Activated CD8-positive, alpha-beta memory T cell treated with anti-CD3 and anti-CD28 coated beads, Interleukin-2, amount 50 U/mL, for 1 hour (primary cell): Measurements from ENCODE around the gene TAS2R3.
A peak's percentile ranks its signal among the peaks of the same experiment; 100 is the strongest.
"Not testable (repeated sequence)": the region's sequence is repeated elsewhere in the genome, so short reads cannot be mapped to it uniquely, and the experiment has no call there.

ENCODE experiments used
- DNase-seq: peaks from one replicate; pipeline ENCODE4 v3.0.0-alpha.2; 2020; ENCODE audit errors: extremely low read depth

TAS2R3 gene, protein sequence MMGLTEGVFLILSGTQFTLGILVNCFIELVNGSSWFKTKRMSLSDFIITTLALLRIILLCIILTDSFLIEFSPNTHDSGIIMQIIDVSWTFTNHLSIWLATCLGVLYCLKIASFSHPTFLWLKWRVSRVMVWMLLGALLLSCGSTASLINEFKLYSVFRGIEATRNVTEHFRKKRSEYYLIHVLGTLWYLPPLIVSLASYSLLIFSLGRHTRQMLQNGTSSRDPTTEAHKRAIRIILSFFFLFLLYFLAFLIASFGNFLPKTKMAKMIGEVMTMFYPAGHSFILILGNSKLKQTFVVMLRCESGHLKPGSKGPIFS

DNA sequence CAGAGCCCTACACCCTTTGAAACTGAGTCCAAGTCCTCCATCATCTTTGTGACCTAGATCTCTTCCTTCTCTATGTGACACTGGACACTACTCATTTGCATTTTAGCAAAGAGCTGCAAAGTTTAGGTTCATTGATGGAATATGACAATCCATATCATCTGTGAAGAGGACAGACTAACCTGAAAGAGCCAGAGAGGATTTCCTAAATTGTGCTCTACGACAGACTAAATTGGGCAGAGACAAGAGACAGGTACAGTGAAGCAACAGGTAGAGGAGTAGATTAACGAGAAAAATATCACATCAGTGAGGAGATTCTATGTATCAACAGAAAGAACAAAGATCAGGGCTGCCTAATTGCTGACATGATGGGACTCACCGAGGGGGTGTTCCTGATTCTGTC is at the start of gene TAS2R3:
TSS of gene TAS2R3 (plus strand) at position 301 of the 400 bp plus-strand sequence. CDS start at position 363, 62 bp downstream.
- no peak for DNase-seq

DNA sequence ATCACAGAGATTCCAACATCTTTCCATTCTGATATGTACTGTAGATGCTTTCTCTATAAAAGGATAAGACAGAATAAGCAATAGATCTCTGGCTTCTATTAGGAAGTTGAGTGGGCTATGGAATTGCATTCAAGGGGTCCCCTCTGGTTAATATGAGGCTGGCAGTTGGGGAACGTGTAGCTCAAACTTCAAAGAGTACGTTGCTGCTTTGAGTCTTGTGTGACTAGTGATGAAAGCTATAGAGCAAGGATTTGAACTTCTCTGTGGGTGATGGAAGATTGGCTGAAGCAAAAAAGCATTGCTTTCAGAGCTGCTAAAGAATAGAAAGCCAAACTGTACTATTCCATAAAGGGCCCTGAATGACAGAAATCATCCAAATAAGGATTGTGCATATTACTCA is 49.3 kb upstream of the TAS2R3 start:
- no peak for DNase-seq

DNA sequence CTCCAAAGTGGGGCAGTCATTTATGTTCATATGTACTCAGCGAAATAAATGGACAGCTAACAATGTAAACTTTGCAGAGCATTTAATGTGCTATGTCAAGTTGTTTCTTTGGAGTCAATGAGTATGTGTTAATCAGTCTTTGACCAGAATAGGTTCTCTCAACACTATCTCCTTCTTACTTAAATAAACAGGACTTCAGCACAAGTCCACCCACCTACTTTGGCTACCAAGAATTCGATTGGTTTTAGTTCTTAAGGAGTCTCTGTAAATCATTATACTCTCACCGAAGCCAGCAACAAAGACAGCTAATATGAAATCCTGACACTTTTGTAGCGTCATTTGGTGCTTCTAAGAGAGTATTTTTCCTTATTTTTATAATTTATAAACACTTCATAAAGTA is 48.9 kb upstream of the TAS2R3 start:
- no peak for DNase-seq

DNA sequence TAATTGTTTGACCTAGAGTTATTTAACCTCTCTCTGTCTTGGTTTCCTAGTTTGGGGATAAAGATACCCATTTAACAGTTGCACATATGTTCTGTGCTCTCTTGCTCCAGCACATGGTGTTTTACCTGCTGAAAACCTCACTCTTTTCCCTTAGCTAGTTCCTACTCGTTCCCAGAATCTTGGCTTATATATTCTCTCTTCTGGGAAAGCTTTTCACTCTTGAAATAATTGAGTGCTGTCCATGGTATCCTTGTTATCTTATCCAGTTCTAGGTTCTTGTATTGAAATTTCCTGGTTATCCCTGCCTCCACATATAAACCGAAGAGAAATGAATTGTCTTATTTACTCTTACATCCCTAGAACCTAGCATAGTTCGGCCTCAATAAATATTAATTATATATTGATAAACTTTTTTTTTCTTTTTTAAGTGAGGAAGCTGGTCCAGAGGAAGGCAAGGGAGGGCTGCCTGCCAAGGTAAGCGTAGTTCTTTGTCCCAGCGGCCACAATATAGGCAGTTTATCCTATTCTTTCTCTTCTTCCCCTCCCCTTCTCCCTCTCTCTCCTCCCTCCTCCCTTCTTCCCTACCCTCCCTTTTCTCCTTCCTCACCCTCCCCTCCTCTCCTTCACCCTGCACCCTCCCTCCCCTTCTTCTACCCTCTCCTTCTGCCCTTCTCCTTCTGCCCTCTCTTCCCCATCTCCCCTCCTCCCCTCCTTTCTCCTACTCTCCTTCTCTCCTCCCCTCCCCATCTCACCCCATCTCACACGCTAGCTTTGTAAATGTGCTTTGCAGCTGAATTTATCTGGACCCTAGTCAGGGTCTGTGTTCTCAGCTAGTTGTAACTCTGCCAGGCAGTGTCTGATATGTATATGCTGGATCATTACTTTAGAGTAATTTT is 47.9 kb upstream of the TAS2R3 start:
- DNase-seq: no peak

DNA sequence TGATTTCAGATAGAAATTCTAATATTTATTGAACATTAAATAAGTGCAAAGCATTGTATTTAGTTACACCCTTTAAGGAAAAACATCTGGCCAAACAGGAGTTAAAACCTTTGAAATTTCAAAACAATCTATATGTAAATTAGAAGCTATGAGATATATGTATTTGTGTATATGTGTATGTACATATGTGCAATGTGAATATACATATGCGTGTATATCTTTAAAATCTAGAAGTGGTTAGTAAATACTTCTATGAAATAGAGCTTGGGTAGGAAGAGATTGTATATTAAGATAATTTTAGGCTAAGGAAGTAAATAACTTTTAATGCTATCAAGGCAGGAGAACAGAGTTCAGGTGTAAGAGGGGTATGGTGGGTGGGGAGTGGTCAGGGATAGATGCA is 46.4 kb upstream of the TAS2R3 start:
- no peak for DNase-seq

DNA sequence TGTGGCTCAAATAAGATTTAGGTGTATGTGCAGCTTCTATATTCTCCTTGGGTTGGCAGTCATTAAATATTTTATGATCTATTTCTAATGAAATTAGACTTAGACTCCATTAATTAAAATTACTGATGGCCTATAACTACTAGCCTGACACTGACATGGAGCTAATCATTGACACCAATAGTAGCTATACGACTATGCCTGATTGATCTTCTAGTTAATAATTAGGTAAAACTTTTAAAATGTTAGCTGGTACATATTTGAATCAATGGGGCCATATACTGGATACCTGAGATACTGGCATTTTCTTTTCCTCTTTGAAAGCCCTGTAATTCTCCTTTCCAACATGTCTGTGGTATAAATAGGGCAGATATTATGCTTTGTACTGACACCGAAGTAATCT is 41.4 kb upstream of the TAS2R3 start:
- no peak for DNase-seq

DNA sequence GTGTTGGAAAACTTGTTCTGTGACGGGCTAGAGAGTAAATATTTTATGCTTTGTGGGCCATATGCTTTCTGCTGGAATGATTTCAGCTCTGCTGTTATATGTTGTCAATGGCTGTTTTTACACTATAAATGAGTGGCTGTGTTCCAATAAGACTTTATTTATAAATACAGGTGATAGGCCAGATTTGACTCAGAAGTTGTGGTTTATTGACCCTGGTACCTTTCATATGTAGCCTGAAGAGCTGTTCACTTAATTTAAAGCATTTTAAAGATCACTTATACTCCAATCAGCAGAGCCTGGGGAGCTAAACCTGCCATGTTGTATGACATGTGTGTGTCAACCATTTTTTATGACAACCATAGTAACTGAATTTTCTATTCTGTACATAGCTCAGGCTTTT is 34.9 kb upstream of the TAS2R3 start:
- no peak for DNase-seq

DNA sequence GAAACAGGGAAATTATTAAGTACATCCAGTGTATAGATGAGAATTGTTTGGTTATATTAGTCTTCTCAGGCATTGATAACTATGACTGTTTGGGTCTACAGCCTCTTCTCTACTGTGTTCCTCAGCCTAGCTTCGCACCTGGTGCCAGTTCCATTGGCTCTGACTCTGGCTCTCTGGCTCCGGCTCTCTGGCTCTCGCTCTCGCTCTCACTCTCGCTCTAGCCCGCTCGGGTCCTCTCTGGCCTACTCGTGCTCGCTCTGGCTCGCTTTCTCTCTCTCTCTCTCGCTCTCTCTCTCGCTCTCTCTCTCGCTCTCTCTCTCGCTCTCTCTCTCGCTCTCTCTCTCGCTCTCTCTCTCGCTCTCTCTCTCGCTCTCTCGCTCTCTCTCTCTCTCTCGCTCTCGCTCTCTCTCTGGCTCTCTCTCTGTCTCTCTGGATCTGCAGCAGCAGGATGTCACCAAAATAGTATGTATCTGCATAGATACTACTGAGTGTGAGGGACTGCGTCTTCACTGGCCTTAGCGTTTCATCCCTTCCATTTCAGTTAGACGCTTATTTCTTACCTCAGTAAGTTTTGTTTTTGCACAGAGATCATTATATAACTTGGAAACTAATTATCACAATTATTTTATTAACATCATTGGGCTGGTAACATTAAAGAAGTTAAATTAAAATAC is 32.3 kb upstream of the TAS2R3 start:
- no peak for DNase-seq

DNA sequence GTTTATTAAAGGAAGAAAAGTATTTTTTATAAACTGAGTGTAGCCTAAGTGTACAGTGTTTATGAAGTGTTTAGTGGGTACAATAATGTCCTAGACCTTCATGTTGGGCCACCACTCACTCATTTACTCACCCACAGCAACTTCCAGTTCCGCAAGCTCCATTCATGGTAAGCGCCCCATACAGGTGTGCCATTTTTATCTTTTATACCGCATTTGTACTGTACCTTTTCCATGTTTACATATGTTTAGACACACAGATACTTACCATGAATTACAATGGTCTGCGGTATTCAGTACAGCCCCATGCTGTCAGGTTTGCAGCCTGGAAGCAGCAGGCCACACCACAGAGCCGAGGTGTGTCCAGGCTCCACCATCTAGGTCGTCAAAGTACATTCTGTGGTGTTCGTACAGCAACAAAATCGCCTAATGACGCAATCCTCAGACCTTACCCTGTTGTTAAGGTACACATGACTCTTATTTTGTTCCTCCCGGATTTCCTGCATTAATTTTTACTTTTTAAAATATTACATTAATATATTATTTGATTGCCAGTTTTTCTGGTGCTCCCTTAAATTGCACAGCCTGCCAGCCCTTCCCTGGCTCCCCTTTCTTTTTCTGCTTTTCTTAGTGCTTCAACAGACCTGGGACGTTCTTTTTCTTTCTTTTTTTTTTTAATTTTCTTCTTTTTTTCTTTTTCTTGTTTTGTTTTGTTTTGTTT is 26.6 kb upstream of the TAS2R3 start:
- DNase-seq: peak; percentile 20

DNA sequence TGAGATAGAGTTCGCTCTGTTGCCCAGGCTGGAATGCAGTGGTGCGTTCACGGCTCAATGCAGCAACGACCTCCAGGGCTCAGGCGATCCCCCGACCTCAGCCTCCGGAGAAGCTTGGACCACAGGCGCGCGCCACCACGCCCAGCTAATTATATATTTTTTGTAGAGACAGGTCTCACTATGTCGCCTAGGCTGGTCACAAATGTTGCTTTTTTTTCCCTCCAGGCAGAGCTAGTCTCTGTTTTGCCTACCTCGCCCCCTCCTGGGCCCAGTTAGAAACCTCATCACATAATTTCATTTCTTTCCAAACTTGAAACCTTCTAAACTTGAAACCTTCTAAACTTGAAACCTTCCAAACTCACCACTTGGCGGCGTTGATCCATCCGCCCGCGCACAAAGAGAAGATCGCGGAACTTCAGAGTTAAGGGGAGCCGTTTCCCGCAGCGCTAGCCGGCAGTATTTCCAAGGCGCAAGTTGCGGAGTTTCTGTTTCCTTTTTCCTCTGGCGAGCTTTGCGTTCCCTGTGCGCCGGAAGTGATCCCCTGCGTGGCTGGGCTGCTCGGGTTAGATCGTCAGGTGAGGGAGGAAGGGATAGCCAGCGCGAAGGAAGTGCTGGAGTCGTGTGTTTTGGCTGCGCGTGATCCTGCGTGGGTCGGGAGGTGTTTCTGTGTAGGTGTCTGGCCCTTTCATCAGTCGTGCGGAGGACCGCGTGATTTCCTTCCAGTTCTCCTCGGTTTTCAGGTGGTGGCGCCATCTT is 25.9 kb upstream of the TAS2R3 start, which contains the start of gene SSBP1:
TSS of gene SSBP1 (plus strand) at position 523 of the 756 bp plus-strand sequence. CDS start 809 bp downstream, outside the sequence.
- peak; percentile 78 for DNase-seq

DNA sequence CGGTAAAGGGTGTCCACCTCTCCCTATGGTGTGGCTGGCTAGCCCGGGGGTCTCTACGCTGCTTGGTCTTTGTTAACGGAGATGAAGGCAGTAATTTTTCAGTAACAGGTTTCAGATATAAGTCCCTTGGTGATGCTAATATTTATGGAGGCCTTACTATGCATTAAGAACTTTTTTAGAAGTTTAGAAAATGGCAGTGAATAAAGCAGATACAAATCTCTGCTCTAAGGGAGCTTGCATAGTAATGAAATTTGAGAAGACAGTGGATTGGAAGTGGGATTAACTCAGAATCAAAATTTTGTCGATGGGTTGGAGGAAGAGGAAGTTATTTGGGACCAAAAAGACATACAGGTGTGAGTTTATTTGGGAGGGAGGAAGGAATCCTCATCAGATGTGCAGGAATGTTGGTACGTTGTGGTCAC is 25.3 kb upstream of the TAS2R3 start:
- DNase-seq: no peak

DNA sequence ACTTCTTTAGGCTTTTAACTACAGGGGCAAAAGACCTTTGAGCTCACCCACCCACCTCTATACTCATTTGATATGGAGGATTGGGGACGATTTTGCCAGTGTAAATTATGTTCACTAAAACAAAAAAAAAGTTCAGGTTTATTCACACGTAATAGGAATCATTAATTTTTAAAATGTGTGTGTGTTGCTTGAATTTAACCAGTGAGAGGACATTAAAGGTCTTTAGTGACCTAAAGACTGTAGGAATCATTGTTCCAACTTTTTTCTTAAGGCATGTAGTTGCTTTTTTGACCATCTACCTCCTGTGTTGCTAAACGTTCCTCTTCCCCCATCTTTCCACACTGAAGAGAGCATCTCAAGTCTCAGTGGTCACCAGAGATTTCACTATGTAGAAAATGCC is 24.6 kb upstream of the TAS2R3 start:
- no peak for DNase-seq

DNA sequence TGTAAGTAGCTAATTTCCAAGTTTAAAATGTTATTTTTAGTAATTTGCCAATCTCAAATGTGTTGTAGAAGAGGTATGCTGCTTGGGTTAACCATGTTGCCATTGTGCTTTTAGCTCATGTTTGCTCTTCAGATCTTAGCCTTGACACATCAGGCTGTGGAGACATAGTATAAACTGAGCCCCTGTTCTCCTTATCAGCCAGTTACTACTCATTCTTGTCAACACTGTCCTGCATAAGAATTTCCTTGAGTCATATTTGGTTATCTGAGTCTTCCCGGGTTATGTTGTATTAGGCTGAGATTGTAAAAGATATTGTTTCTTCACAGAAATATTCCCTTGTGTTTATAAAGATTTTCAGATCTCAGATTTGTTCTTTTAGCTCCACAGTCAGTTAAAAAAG is 21.7 kb upstream of the TAS2R3 start:
- DNase-seq: no peak

DNA sequence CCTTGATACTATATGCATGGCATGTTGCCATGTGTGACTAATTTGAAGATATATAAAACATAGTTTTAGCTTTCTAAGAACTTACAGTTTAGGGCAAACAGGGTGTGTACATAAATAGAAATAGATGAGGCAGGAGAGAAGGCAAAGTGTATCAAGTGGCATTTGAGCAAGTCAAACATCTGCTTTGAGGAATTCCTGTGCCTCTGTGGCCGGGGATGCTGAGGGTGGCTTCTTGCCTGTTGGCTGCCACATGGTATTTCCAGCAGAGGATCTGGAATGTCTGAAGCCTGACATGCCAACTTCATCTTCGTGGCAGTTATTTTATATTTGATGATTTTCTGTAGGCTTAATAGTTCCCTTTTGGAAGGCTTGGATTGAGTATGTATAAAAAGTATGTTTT is 19.8 kb upstream of the TAS2R3 start:
- no peak for DNase-seq

DNA sequence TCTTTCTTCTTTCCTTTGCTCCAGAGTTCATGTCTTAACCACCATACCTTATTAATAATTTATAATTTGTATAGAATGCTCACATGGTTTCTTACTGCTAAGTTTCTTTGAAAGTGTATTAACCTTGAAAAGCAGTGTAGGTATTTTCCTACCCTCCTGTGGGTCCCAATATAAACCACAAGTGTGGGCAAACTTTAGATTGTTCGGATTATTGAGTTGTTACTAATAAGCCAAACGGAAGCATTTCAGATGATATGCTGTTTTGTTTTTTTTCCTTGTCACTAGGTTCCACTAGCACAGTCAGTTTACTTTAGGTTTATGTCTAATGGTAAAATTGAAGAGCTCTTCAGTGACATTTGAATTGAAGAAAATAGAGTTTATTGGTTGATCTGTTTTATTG is 15.5 kb upstream of the TAS2R3 start:
- DNase-seq: no peak

DNA sequence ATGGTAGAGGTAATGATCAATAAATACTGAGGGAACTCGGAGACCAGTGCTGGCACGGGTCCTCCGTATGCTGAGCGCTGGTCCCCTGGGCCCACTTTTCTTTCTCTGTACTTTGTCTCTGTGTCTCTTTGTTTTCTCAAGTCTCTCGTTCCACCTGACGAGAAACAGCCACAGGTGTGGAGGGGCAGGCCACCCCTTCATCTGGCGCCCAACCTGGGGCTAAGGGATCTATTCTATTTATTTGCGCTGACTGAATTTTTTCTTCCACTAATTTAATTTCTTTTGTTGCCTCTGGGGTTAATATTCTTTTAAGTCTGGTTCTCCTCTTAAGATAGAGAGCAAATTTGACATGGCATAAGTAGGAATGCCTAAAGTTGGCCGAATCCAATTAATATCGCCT is 12.0 kb upstream of the TAS2R3 start:
- not testable (repeated sequence) for DNase-seq

DNA sequence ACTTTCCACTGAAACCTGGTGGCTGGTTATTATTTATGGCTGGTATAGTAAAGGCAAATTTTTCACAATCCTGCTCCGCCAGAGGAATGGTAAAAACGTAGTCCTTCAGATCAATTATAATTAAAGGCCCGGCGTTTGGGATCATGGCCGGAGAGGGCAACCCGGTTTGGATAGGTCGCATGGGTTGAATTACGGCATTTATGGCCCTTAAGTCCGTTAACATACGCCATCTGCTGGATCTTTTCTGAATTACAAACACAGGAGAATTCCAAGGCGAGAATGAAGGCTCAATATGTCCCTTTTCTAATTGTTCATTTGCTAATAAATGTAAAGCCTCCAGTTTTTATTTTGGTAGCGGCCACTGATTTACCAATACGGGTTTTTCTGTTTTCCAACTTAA is 11.3 kb upstream of the TAS2R3 start:
- no peak for DNase-seq

DNA sequence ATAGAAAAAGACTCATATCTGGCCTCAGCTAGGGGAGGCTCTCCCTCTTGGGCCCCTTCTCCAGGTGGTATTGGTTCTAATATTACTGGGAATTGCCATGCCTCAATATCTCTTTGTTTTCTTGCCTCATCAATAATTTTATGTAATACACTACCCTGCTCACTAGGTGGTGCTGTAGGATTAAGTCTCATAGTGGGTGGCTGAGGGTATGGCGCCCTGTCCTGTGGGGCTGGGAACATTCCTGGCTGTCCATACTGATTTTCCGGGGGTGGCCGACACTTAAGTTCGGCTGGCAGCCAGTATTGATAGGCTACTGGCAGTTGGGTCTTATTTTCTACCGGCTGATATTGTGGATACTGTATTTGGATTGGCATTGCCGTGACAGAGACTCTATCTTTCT is 9.0 kb upstream of the TAS2R3 start:
- DNase-seq: no peak

DNA sequence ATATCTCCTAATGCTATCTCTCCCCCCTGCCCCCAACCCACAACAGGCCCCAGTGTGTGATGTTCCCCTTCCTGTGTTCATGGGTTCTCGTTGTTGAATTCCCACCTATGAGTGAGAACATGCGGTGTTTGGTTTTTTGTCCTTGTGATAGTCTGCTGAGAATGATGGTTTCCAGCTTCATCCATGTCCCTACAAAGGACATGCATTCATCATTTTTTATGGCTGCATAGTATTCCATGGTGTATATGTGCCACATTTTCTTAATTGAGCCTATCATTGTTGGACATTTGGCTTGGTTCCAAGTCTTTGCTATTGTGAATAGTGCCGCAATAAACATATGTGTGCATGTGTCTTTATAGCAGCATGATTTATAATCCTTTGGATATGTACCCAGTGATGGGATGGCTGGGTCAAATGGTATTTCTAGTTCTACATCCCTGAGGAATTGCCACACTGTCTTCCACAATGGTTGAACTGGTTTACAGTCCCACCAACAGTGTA is 6.2 kb downstream of the TAS2R3 start:
- DNase-seq: not testable (repeated sequence)

DNA sequence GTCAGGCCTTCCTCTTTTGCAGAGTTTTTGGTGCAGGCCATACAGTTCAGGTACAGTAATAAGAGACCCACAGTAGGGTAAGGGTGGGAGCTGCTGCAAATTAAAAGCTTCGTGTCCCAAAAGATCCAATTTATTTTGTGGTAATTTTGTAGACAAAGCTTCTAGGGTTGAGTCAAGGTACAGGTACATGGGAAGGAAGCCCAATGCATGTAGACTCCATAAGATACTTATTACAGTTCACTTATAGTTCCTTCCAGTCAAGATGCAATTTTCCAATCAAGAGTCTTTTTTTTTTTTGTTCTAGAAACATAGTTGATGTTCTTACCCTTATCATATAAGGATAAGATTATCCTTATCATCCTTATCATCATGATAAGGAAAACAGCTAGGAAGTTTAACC is 12.5 kb downstream of the TAS2R3 start, which contains the start of gene TAS2R4:
TSS of gene TAS2R4 (plus strand) at position 301 of the 400 bp plus-strand sequence. CDS start 1,815 bp downstream, outside the sequence.
- DNase-seq: no peak
